Spleen (tissue), 11 donors: ENCODE data around the gene OR9G4. TPM values are rescaled to one million over a fixed set of nuclear protein-coding genes. Genes with fewer than 3 reads are reported as not detected.

Experiments used
- DNase-seq: peaks from one replicate; pipeline ENCODE4 v3.0.0-alpha.2; 2020
- H3K27ac ChIP-seq, 8 donors: fragments of 200-600 bp; sonication (generic) in 7 of 8; 1 replicate in 4 of 8; 2 replicates in 4 of 8; pipeline versions ENCODE4 v1.5.0 to v1.8.0; 2016 to 2021; ENCODE audit warnings: inconsistent platforms in 4 of 8, mild to moderate bottlenecking in 4 of 8, moderate library complexity in 1 of 8
- H3K27me3 ChIP-seq, 7 donors: fragments of 200-600 bp; sonication (generic) in 6 of 7; replicated peaks in 1 of 7; 1 replicate in 4 of 7; 2 replicates in 3 of 7; pipeline versions ENCODE4 v1.5.0 to v1.8.0; 2016 to 2021; ENCODE audit warnings: inconsistent platforms in 3 of 7, mild to moderate bottlenecking in 1 of 7
- H3K36me3 ChIP-seq, 6 donors: fragments of 200-600 bp; sonication (generic) in 5 of 6; 1 replicate in 4 of 6; 2 replicates in 2 of 6; pipeline versions ENCODE4 v1.5.0 to v1.8.0; 2016 to 2021; ENCODE audit warnings: inconsistent platforms in 2 of 6
- H3K4me1 ChIP-seq, 6 donors: fragments of 200-600 bp; sonication (generic) in 5 of 6; 1 replicate in 3 of 6; 2 replicates in 3 of 6; pipeline versions ENCODE4 v1.5.0 to v1.8.0; 2016 to 2021; ENCODE audit warnings: inconsistent platforms in 3 of 6
- H3K4me3 ChIP-seq, 8 donors: fragments of 200-600 bp; sonication (generic) in 7 of 8; 1 replicate in 4 of 8; 2 replicates in 4 of 8; pipeline versions ENCODE4 v1.5.0 to v1.8.0; 2016 to 2021; ENCODE audit warnings: inconsistent platforms in 4 of 8, mild to moderate bottlenecking in 4 of 8, moderate library complexity in 2 of 8
- H3K9me3 ChIP-seq, 8 donors: fragments of 200-600 bp; sonication (generic) in 7 of 8; 1 replicate in 4 of 8; 2 replicates in 4 of 8; pipeline versions ENCODE4 v1.5.0 to v1.8.0; 2016 to 2021; ENCODE audit warnings: inconsistent platforms in 4 of 8
- POLR2A ChIP-seq, 3 donors: fragments of 450-650 bp; IDR thresholded peaks; one replicate each; pipeline ENCODE4 v1.5.1; 2017; ENCODE audit warnings: antibody characterized with exemption in 3 of 3, mild to moderate bottlenecking in 1 of 3
- POLR2AphosphoS5 ChIP-seq, 3 donors: sonication (generic); formaldehyde crosslinking; IDR thresholded peaks; one replicate each; pipeline ENCODE4 v1.5.1; 2017; ENCODE audit warnings: antibody characterized with exemption in 3 of 3
- WGBS, 5 donors: extraction: QIAGEN DNeasy Blood & Tissue Kit in 3 of 5; methylation state at CpG; one replicate each; pipeline versions ENCODE4 v1.1.5 to v1.1.7; 2013 to 2018; 5-methylcytosine and 5-hydroxymethylcytosine counted together
- intact Hi-C: fragments of 100-400 bp; cut with DNase I; formaldehyde crosslinking; loops from one replicate; pipeline ENCODE4 v1.15.0; 2023; ENCODE audit warnings: low total_unique reads
- polyA plus RNA-seq, 3 donors: library from polyadenylated mRNA; stranded (reverse); fragments of 200-250 nt; gene quantifications; one replicate each; pipeline ENCODE4 v1.2.1, GENCODE V29; 2013
- total RNA-seq, 7 donors: library from RNA; depleted of rRNA in 3 of 7; stranded (reverse); fragments of >200 nt in 3 of 7; fragmentation: NEBNext Ultra II Directional in 4 of 7; extraction: Animal tissue kit (Norgen Biotek cat#: 25700) in 4 of 7; gene quantifications; one replicate each; pipeline versions ENCODE4 v1.1.0 to v1.2.1, GENCODE V29; 2016 to 2021
- TF ChIP-seq, protein P1 (sequence below), 11 experiments: fragments of 200-600 bp in 7 of 11; fragments of 450-650 bp in 4 of 11; sonication (generic) in 4 of 11; IDR thresholded peaks in 8 of 11; conservative IDR thresholded peaks in 3 of 11; 1 replicate in 7 of 11; 2 replicates in 4 of 11; pipeline versions ENCODE4 v1.4.0 to v1.8.0; 2016 to 2021; ENCODE audit warnings: antibody characterized with exemption in 11 of 11, inconsistent platforms in 4 of 11, mild to moderate bottlenecking in 1 of 11
- donor health status: healthy with polysubstance abuse.
- donor health status: DM: no; HTN: no; CAD: no; lungs with moderate emphysema.
- donor health status: DM: no; HTN: no; CAD: no.
- donor health status: Bipolar disorder and iron deficiency.
- donor health status: healthy.
- donor health status: DM: no; HTN: no; CAD: no.
- donor health status: DM: yes; HTN: yes; CAD: no.

Gene OR9G4
- total and polyA plus RNA-seq, 10 donors = 0.10 to 0.85 (median 0.35) TPM; not detected in 6

GRCh38 chr11:56740107-56740506 is 8.4 kb downstream of the OR9G4 start:
- Histone ChIP-seq H3K27ac (no peak overlapping the region), H3K9me3 (peaks cover 0 to 5% (median 0%) of the 10 kb centered on the region in 8 donors), H3K27me3 (no peaks in the 10 kb centered on the region), H3K36me3 (no peaks in the 10 kb centered on the region), H3K4me1 (no peaks in the 10 kb centered on the region), H3K4me3 (no peak overlapping the region)
- no peak for DNase-seq
- intact Hi-C loops = no loop called here
- WGBS, 5 donors = 79 to 87% (median 84%) methylated on average over 3 of the region's 3 CpGs
- TF ChIP-seq POLR2A (IDR thresholded peaks at IDR 0.05) (no peak), POLR2AphosphoS5 (IDR thresholded peaks at IDR 0.05) (no peak)
- TF ChIP-seq, protein P1, sequence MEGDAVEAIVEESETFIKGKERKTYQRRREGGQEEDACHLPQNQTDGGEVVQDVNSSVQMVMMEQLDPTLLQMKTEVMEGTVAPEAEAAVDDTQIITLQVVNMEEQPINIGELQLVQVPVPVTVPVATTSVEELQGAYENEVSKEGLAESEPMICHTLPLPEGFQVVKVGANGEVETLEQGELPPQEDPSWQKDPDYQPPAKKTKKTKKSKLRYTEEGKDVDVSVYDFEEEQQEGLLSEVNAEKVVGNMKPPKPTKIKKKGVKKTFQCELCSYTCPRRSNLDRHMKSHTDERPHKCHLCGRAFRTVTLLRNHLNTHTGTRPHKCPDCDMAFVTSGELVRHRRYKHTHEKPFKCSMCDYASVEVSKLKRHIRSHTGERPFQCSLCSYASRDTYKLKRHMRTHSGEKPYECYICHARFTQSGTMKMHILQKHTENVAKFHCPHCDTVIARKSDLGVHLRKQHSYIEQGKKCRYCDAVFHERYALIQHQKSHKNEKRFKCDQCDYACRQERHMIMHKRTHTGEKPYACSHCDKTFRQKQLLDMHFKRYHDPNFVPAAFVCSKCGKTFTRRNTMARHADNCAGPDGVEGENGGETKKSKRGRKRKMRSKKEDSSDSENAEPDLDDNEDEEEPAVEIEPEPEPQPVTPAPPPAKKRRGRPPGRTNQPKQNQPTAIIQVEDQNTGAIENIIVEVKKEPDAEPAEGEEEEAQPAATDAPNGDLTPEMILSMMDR (IDR thresholded peaks at IDR 0.05 in 8 of 11, conservative IDR thresholded peaks at IDR 0.05 in 3 of 11) = no peak

GRCh38 chr11:56720513-56720912 is 28.0 kb downstream of the OR9G4 start:
- DNase-seq = no peak
- Histone ChIP-seq H3K4me3 (no peak overlapping the region), H3K27ac (no peak overlapping the region), H3K4me1 (no peaks in the 10 kb centered on the region), H3K9me3 (peaks cover 0 to 7% (median 0%) of the 10 kb centered on the region in 8 donors), H3K36me3 (no peaks in the 10 kb centered on the region), H3K27me3 (no peaks in the 10 kb centered on the region)
- WGBS, 5 donors = 69 to 83% (median 74%) methylated on average over 4 of the region's 4 CpGs
- intact Hi-C loops = no loop called here
- no peak for TF ChIP-seq POLR2A (IDR thresholded peaks at IDR 0.05)
- no peak for TF ChIP-seq POLR2AphosphoS5 (IDR thresholded peaks at IDR 0.05)
- TF ChIP-seq, protein P1 (IDR thresholded peaks at IDR 0.05 in 8 of 11, conservative IDR thresholded peaks at IDR 0.05 in 3 of 11) = no peak

GRCh38 chr11:56716379-56716854 is 32.1 kb downstream of the OR9G4 start:
- TF ChIP-seq POLR2AphosphoS5 (IDR thresholded peaks at IDR 0.05) = no peak
- TF ChIP-seq, protein P1 (IDR thresholded peaks at IDR 0.05 in 8 of 11, conservative IDR thresholded peaks at IDR 0.05 in 3 of 11) = no peak
- TF ChIP-seq POLR2A (IDR thresholded peaks at IDR 0.05) = no peak
- Histone ChIP-seq H3K4me1 (no peaks in the 10 kb centered on the region), H3K36me3 (no peaks in the 10 kb centered on the region), H3K9me3 (peaks cover 0 to 14% (median 0%) of the 10 kb centered on the region in 8 donors), H3K27ac (no peak overlapping the region), H3K27me3 (no peaks in the 10 kb centered on the region), H3K4me3 (no peak overlapping the region)
- intact Hi-C loops = no loop called here
- DNase-seq = no peak
- WGBS, 5 donors = 78 to 87% (median 83%) methylated on average over 6 of the region's 6 CpGs

DNA sequence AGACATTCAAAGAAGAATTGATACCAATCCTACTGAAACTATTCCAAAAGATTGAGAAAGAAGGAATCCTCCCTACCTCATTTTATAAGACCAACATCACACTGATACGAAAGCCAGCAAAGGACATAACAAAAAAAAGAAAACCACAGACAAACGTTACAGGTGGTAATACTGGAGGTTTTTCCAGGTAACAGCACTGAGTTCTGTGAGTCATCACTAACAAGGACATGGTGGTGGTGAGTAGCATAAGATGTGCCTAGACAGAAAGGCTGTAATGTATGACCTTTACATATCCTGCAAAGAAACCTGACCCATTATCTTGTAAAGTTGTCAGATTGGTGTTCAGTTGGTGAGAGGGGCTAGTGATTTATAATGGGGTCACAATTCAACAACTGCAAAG is 34.3 kb downstream of the OR9G4 start:
- H3K27ac ChIP-seq = no peak overlapping the region
- no peaks in the 10 kb centered on the region for H3K4me1 ChIP-seq
- H3K9me3 ChIP-seq = peaks cover 0 to 28% (median 8%) of the 10 kb centered on the region in 8 donors
- no peak for TF ChIP-seq POLR2A (IDR thresholded peaks at IDR 0.05)
- TF ChIP-seq POLR2AphosphoS5 (IDR thresholded peaks at IDR 0.05) = no peak
- WGBS, 5 donors = 66 to 79% (median 74%) methylated on average over 2 of the region's 2 CpGs
- H3K27me3 ChIP-seq = no peaks in the 10 kb centered on the region
- no peaks in the 10 kb centered on the region for H3K36me3 ChIP-seq
- intact Hi-C loops = no loop called here
- H3K4me3 ChIP-seq = no peak overlapping the region
- DNase-seq = no peak

- DNase-seq = no peak
- Histone ChIP-seq H3K27me3 (no peaks in the 10 kb centered on the region), H3K9me3 (peaks cover 0 to 29% (median 14%) of the 10 kb centered on the region in 8 donors), H3K4me3 (no peak overlapping the region), H3K27ac (no peak overlapping the region), H3K4me1 (no peaks in the 10 kb centered on the region), H3K36me3 (no peaks in the 10 kb centered on the region)
- no peak for TF ChIP-seq POLR2AphosphoS5 (IDR thresholded peaks at IDR 0.05)
- TF ChIP-seq, protein P1 (IDR thresholded peaks at IDR 0.05 in 8 of 11, conservative IDR thresholded peaks at IDR 0.05 in 3 of 11) = no peak
- TF ChIP-seq POLR2A (IDR thresholded peaks at IDR 0.05) = no peak
- intact Hi-C loops = no loop called here
- WGBS, 5 donors = 70 to 91% (median 88%) methylated on average over 2 of the region's 2 CpGs
Observed at GRCh38 chr11:56706486-56706885, 42.0 kb downstream of the OR9G4 start.
